Measurements from ENCODE around the gene SLC25A33.

GRCh38 chr1:9518454-9518998 lies 20.7 kb upstream of the SLC25A33 start:
- TF ChIP-seq CTCF (IDR thresholded peaks at IDR 0.05; ENCODE audit: borderline replicate concordance, extremely low read depth, low read length, poor library complexity, severe bottlenecking): no peak
- TF ChIP-seq EZH2 (IDR thresholded peaks at IDR 0.05; ENCODE audit: borderline replicate concordance, low read depth, low read length, severe bottlenecking): no peak

Data from DND-41 (cell line).